ENCODE results near the gene EXD1.

DNA sequence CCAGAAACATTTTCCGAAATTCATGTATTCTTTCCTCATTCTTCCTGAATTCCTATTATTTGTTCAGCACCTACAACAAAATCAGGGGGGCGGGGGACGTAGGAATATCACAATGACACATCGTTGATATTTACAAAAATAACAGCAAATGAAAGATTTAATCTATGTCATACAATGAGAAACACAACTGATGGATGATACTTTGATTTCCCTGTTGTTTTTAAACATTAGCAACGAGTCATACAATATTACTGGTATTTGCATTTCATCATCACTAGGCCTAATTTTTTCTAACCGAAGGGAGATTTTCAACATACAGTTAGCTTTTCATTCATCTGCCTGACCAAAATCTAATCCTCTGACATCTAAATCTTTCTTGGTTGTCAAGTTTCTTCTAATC, 69.2 kb downstream of the EXD1 start:
- TF ChIP-seq CTCF (IDR thresholded peaks at IDR 0.05; ENCODE audit: borderline replicate concordance, extremely low read depth, low read length, poor library complexity, severe bottlenecking) (no peak), EZH2 (IDR thresholded peaks at IDR 0.05; ENCODE audit: borderline replicate concordance, low read depth, low read length, severe bottlenecking) (no peak)

Measured in DND-41 (cell line).